Mesodermal cell (in vitro differentiated cells): ENCODE measurements around the gene CYP4F12.

Experiments
- H3K27ac ChIP-seq: 2 replicates; pipeline ENCODE4 v1.7.0; 2013; ENCODE audit warnings: mild to moderate bottlenecking, low read depth, low read length, moderate library complexity; ENCODE audit not compliant: severe bottlenecking
- H3K36me3 ChIP-seq: 2 replicates; pipeline ENCODE4 v1.7.1; 2013; ENCODE audit warnings: mild to moderate bottlenecking, low read length, moderate library complexity; ENCODE audit not compliant: control insufficient read depth, insufficient read depth
- H3K4me1 ChIP-seq: one replicate; pipeline ENCODE4 v1.7.1; 2013; ENCODE audit warnings: mild to moderate bottlenecking, low read length; ENCODE audit not compliant: insufficient read depth, control insufficient read depth, poor library complexity, severe bottlenecking
- H3K4me3 ChIP-seq: 2 replicates; pipeline ENCODE4 v1.7.0; 2013; ENCODE audit warnings: low read length, control low read depth, mild to moderate bottlenecking; ENCODE audit not compliant: insufficient read depth, poor library complexity, severe bottlenecking; ENCODE audit errors: extremely low read depth
- H3K9me3 ChIP-seq: 2 replicates; pipeline ENCODE4 v1.7.1; 2013; ENCODE audit warnings: mild to moderate bottlenecking, low read length, moderate library complexity; ENCODE audit not compliant: control insufficient read depth
- WGBS, 2 experiments: methylation state at CpG; one replicate each; pipeline ENCODE4 v1.1.5; 2013; ENCODE audit warnings: missing lambda C conversion rate in 2 of 2; ENCODE audit not compliant: insufficient coverage in 2 of 2; 5-methylcytosine and 5-hydroxymethylcytosine counted together

The CYP4F12 gene

DNA sequence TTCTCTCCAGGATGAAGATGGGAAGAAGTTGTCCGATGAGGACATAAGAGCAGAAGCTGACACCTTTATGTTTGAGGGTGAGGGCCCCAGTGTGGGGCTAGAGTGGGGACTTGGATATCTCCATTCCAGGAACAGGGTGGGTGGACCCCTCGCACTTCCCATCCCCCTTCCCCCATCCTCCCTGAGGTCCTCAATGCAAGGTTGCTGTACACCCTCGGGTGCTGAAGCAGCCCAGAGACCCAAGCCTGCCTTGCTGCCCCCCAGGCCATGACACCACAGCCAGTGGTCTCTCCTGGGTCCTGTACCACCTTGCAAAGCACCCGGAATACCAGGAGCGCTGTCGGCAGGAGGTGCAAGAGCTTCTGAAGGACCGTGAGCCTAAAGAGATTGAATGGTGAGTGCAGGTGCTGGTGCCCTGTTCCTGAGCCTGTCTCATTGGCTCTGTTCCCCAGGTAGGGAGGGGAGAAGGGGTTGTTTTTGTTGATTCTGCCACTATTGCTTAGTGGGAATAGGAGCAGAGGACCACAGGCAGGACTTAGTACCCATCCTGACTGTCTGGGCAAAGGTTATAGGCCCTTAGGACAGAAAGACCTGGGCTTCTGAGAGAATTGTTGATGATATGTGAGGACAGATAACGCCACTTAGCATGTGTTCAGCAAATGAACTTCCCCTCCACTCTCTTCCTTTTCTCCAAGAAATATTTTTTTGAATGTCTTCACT, 20.2 kb upstream of the CYP4F12 start:
- Histone ChIP-seq H3K27ac (no peak overlapping the region), H3K4me1 (no peaks in the 10 kb centered on the region), H3K9me3 (peaks cover 37% of the 10 kb centered on the region), H3K4me3 (no peak overlapping the region), H3K36me3 (no peaks in the 10 kb centered on the region)
- 72 to 92% methylated on average over 2 to 6 of the region's 8 CpGs for WGBS, 2 experiments

- H3K27ac ChIP-seq: no peak overlapping the region
- no peak overlapping the region for H3K4me3 ChIP-seq
- no peaks in the 10 kb centered on the region for H3K4me1 ChIP-seq
- H3K36me3 ChIP-seq: no peaks in the 10 kb centered on the region
- H3K9me3 ChIP-seq: peaks cover 36% of the 10 kb centered on the region
Measured at GRCh38 chr19:15656467-15656866, 16.4 kb upstream of the CYP4F12 start.

DNA sequence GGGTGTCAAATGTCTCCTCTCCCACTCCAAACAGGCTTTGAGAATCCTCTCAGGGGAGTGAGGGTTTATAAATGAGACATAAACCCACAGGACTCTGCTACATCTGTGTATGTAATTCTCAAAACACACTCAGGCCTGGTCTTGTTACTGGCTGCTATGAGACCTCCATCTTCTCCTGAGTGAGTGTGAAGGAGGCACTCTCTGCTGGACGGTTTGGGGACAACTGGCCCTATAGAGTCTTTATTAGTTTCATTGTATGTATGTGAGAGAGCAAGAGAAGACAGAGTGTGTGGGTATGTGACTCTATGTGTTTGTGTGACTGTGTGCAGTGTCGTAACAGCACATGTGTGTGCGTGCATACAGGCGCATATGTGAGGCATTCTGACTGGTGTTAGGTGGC, 9.6 kb upstream of the CYP4F12 start:
- Histone ChIP-seq H3K27ac (no peak overlapping the region), H3K9me3 (peaks cover 58% of the 10 kb centered on the region), H3K4me1 (no peaks in the 10 kb centered on the region), H3K4me3 (no peak overlapping the region), H3K36me3 (no peaks in the 10 kb centered on the region)
- WGBS, 2 experiments: 92 to 97% methylated on average over 3 of the region's 4 CpGs

- no peak overlapping the region for H3K4me3 ChIP-seq
- H3K36me3 ChIP-seq: no peaks in the 10 kb centered on the region
- no peak overlapping the region for H3K27ac ChIP-seq
- no peaks in the 10 kb centered on the region for H3K4me1 ChIP-seq
- peaks cover 70% of the 10 kb centered on the region for H3K9me3 ChIP-seq
- WGBS, 2 experiments: 8 to 31% methylated on average over 1 of the region's 1 CpG
Measured at GRCh38 chr19:15666186-15666585, 6.7 kb upstream of the CYP4F12 start.

DNA sequence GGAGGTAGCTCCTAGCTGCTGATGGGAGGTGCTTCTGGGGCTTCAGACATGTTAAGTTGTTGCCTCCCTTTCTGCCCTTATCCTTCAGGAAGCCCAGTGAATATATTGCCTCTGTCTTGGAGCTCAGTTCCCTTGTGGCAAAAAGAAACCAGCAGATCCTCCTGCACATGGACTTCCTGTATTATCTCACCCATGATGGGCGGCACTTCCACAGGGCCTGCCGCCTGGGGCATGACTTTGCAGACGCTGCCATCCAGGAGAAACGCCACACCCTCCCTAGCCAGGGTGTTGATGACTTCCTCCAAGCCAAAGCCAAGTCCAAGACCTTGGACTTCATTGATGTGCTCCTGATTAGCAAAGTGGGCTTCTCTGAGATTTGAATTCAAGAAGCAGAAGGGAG, 6.0 kb upstream of the CYP4F12 start:
- Histone ChIP-seq H3K4me3 (no peak overlapping the region), H3K27ac (no peak overlapping the region), H3K4me1 (no peaks in the 10 kb centered on the region), H3K9me3 (peaks cover 76% of the 10 kb centered on the region), H3K36me3 (no peaks in the 10 kb centered on the region)
- 51 to 69% methylated on average over 4 of the region's 4 CpGs for WGBS, 2 experiments

- no peaks in the 10 kb centered on the region for H3K4me1 ChIP-seq
- no peak overlapping the region for H3K4me3 ChIP-seq
- H3K27ac ChIP-seq: no peak overlapping the region
- H3K36me3 ChIP-seq: no peaks in the 10 kb centered on the region
- 25% methylated on average over 2 of the region's 3 CpGs; no CpG with 5 or more reads in 1 of the 2 experiments for WGBS, 2 experiments
- peaks cover 61% of the 10 kb centered on the region for H3K9me3 ChIP-seq
Measured at GRCh38 chr19:15669440-15669839, 3.4 kb upstream of the CYP4F12 start.

DNA sequence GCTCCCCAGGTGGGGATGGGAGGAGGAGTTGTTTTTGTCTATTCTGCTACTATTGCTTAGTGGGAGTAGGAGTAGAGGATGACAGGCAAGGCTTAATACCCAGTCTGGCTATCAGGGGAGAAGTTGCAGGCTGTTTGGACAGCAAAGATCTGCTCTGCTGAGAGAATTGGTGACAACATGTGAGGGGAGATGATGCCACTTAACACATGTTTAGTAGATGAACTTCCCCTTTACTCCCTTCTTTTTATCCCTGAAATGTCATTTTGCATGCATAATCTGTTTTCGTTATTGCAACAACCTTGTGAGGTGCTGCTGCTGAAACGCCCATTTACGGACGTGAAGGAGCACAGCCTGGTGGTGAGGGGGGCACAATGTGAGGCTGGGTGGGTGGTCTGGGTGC, 3.0 kb upstream of the CYP4F12 start:
- WGBS, 2 experiments: 69 to 76% methylated on average over 2 to 4 of the region's 4 CpGs
- Histone ChIP-seq H3K36me3 (no peaks in the 10 kb centered on the region), H3K4me1 (no peaks in the 10 kb centered on the region), H3K9me3 (peaks cover 61% of the 10 kb centered on the region), H3K27ac (no peak overlapping the region), H3K4me3 (no peak overlapping the region)

- WGBS, 2 experiments: 67 to 76% methylated on average over 3 to 4 of the region's 5 CpGs
- Histone ChIP-seq H3K27ac (no peak overlapping the region), H3K4me1 (no peaks in the 10 kb centered on the region), H3K9me3 (peaks cover 55% of the 10 kb centered on the region), H3K36me3 (no peaks in the 10 kb centered on the region), H3K4me3 (no peak overlapping the region)
Measured at GRCh38 chr19:15671237-15671821, 1.6 kb upstream of the CYP4F12 start.

GRCh38 chr19:15671891-15672579, 852 bp upstream of the CYP4F12 start:
- 54 to 56% methylated on average over 10 of the region's 10 CpGs for WGBS, 2 experiments
- H3K4me3 ChIP-seq: no peak overlapping the region
- no peaks in the 10 kb centered on the region for H3K36me3 ChIP-seq
- H3K27ac ChIP-seq: no peak overlapping the region
- H3K9me3 ChIP-seq: peaks cover 48% of the 10 kb centered on the region
- no peaks in the 10 kb centered on the region for H3K4me1 ChIP-seq

DNA sequence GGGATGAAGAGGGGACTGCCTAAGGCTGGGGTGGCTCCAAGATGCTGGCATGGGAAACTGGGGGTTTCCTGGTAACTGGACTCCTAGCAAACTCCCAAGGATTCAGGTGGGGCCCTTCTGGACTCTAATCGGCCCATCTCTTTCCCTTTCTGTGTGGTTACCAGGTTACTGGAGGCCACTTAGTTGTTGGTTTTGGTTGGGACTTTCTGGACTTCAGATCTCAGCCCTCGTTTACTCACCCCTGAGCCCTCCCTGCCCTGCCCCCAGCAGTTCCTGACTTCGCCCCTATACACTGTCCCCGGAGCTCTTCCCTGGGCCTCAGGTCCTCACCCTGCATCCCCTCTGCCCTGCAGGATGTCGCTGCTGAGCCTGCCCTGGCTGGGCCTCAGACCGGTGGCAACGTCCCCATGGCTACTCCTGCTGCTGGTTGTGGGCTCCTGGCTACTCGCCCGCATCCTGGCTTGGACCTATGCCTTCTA, 328 bp downstream of the CYP4F12 start:
- Histone ChIP-seq H3K9me3 (peaks cover 47% of the 10 kb centered on the region), H3K36me3 (no peaks in the 10 kb centered on the region), H3K4me1 (no peaks in the 10 kb centered on the region), H3K4me3 (no peak overlapping the region), H3K27ac (no peak overlapping the region)
- 25 to 33% methylated on average over 5 to 8 of the region's 9 CpGs for WGBS, 2 experiments

DNA sequence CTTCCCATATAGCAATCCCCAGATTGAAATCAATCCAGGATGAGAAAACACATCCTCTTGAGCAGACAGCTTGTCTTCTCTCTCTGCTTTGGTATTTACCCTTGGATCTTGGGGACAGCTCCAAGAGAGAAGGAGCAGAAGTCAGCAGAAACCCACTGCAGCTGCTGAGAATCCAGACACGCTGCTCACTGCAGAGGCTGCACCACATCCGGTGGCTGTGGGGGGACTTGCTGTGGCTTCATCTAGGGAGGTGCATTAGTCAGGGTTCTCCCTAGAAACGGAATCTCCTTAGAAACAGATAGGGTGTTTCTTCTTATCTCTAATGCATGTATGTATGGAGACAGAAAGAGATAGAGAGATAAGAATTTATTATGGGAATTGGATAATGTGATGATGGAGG, 2.7 kb downstream of the CYP4F12 start:
- H3K27ac ChIP-seq: no peak overlapping the region
- H3K36me3 ChIP-seq: no peaks in the 10 kb centered on the region
- peaks cover 50% of the 10 kb centered on the region for H3K9me3 ChIP-seq
- H3K4me1 ChIP-seq: no peaks in the 10 kb centered on the region
- WGBS, 2 experiments: no CpG with 5 or more reads among the region's 3 CpGs
- no peak overlapping the region for H3K4me3 ChIP-seq
